WTC11 (cell line): ENCODE data around the gene LDB3. TPM values are rescaled to one million over a fixed set of nuclear protein-coding genes. Genes with fewer than 3 reads are reported as not detected.

Experiments used
- ATAC-seq: fragments of 200-7000 bp; cut with Tn5 transposase; 2 replicates; pipeline ENCODE4 v1.10.0; 2021; ENCODE audit warnings: mild to moderate bottlenecking, moderate library complexity
- CTCF ChIA-PET: fragments of 300-600 bp; sonication (Branson Sonifier 250); formaldehyde crosslinking; loops from one replicate; lab custom pipeline; 2021; ENCODE audit warnings: antibody characterized with exemption; lab: Charles Lee
- POLR2A ChIA-PET: fragments of 350-600 bp; sonication (Branson Sonifier 250); formaldehyde crosslinking; loops from one replicate; lab custom pipeline; 2021; ENCODE audit warnings: antibody characterized with exemption; lab: Charles Lee
- DNase-seq: peaks from one replicate; pipeline ENCODE4 v3.0.0; 2021; ENCODE audit warnings: low spot score
- H3K27ac Mint-ChIP-seq: 2 replicates; pipeline ENCODE4 v1.8.0; 2021; ENCODE audit warnings: mixed read lengths
- H3K27me3 Mint-ChIP-seq: 2 replicates; pipeline ENCODE4 v1.8.0; 2021; ENCODE audit warnings: low read depth, mild to moderate bottlenecking, moderate library complexity, mixed read lengths
- H3K36me3 Mint-ChIP-seq: 2 replicates; pipeline ENCODE4 v1.8.0; 2021; ENCODE audit warnings: mixed read lengths
- H3K4me1 Mint-ChIP-seq: 2 replicates; pipeline ENCODE4 v1.8.0; 2022; ENCODE audit warnings: mixed read lengths
- H3K4me3 Mint-ChIP-seq: 2 replicates; pipeline ENCODE4 v1.8.0; 2021; ENCODE audit warnings: mild to moderate bottlenecking, moderate library complexity, mixed read lengths
- H3K9me3 Mint-ChIP-seq: 2 replicates; pipeline ENCODE4 v1.8.0; 2021; ENCODE audit warnings: mixed read lengths
- ARID4B ChIP-seq: sonication (generic); formaldehyde crosslinking; IDR thresholded peaks from 2 replicates; pipeline ENCODE4 v1.8.0; 2023; ENCODE audit warnings: missing genetic modification reagents, mild to moderate bottlenecking, borderline replicate concordance
- E2F4 ChIP-seq: sonication (generic); formaldehyde crosslinking; IDR thresholded peaks from 2 replicates; pipeline ENCODE4 v1.8.1; 2022; ENCODE audit warnings: low read depth, mild to moderate bottlenecking, moderate library complexity, missing genetic modification reagents, borderline replicate concordance
- E2F5 ChIP-seq: sonication (generic); formaldehyde crosslinking; IDR thresholded peaks from 2 replicates; pipeline ENCODE4 v1.8.1; 2022; ENCODE audit warnings: mild to moderate bottlenecking, moderate library complexity, missing genetic modification reagents
- FOXJ3 ChIP-seq: sonication (generic); formaldehyde crosslinking; IDR thresholded peaks from 2 replicates; pipeline ENCODE4 v1.9.0; 2021; ENCODE audit warnings: missing genetic modification reagents, mild to moderate bottlenecking, borderline replicate concordance
- GTF2I ChIP-seq: fragments of 250-450 bp; sonication (Bioruptor Pico); conservative IDR thresholded peaks from 2 replicates; pipeline ENCODE4 v1.4.0; 2021; ENCODE audit warnings: mild to moderate bottlenecking
- IRF1 ChIP-seq: sonication (generic); formaldehyde crosslinking; IDR thresholded peaks from 2 replicates; pipeline ENCODE4 v1.8.0; 2023; ENCODE audit warnings: missing genetic modification reagents
- PREB ChIP-seq: sonication (generic); formaldehyde crosslinking; IDR thresholded peaks from 2 replicates; pipeline ENCODE4 v1.8.1; 2022; ENCODE audit warnings: mild to moderate bottlenecking, missing genetic modification reagents, moderate library complexity, borderline replicate concordance
- SMAD3 ChIP-seq: sonication (generic); formaldehyde crosslinking; IDR thresholded peaks from 2 replicates; pipeline ENCODE4 v1.8.0; 2022; ENCODE audit warnings: missing genetic modification reagents, mild to moderate bottlenecking, borderline replicate concordance
- SP1 ChIP-seq: sonication (generic); formaldehyde crosslinking; conservative IDR thresholded peaks from 2 replicates; pipeline ENCODE4 v1.8.1; 2022; ENCODE audit warnings: missing genetic modification reagents
- TP53 ChIP-seq: sonication (generic); formaldehyde crosslinking; IDR thresholded peaks from 2 replicates; pipeline ENCODE4 v1.8.1; 2023; ENCODE audit warnings: mild to moderate bottlenecking, missing genetic modification reagents
- ZBTB43 ChIP-seq: sonication (generic); formaldehyde crosslinking; IDR thresholded peaks from 2 replicates; pipeline ENCODE4 v1.8.1; 2023; ENCODE audit warnings: mild to moderate bottlenecking, missing genetic modification reagents
- ZMAT4 ChIP-seq: fragments of 250-450 bp; sonication (Bioruptor Pico); IDR thresholded peaks from 2 replicates; pipeline ENCODE4 v1.9.0; 2021; ENCODE audit warnings: mild to moderate bottlenecking
- ZNF121 ChIP-seq: sonication (generic); formaldehyde crosslinking; IDR thresholded peaks from 2 replicates; pipeline ENCODE4 v1.8.0; 2023; ENCODE audit warnings: missing genetic modification reagents
- ZNF138 ChIP-seq: sonication (generic); formaldehyde crosslinking; conservative IDR thresholded peaks from 2 replicates; pipeline ENCODE4 v1.8.1; 2022; ENCODE audit warnings: mild to moderate bottlenecking, moderate library complexity, missing genetic modification reagents
- ZNF416 ChIP-seq: fragments of 250-450 bp; sonication (Bioruptor Pico); IDR thresholded peaks from 2 replicates; pipeline ENCODE4 v1.9.0; 2021; ENCODE audit warnings: mild to moderate bottlenecking, inconsistent platforms
- ZNF425 ChIP-seq: fragments of 250-450 bp; sonication (Bioruptor Pico); conservative IDR thresholded peaks from 2 replicates; pipeline ENCODE4 v1.9.0; 2021; ENCODE audit warnings: mild to moderate bottlenecking
- ZNF512 ChIP-seq: sonication (generic); formaldehyde crosslinking; IDR thresholded peaks from 2 replicates; pipeline ENCODE4 v1.8.1; 2022; ENCODE audit warnings: missing genetic modification reagents, borderline replicate concordance
- total RNA-seq: library from RNA; stranded (reverse); gene quantifications from 3 replicates; pipeline ENCODE4 v1.2.3, GENCODE V29; 2021

LDB3 gene
- total RNA-seq, 1 experiment from 2014 or later: 0.42 TPM

GRCh38 chr10:86715836-86716235 lies 47.5 kb downstream of the LDB3 start:
- Mint-ChIP-seq H3K4me3 (no peak overlapping the region), H3K4me1 (peaks cover 34% of the 10 kb centered on the region), H3K9me3 (no peaks in the 10 kb centered on the region), H3K27ac (no peak overlapping the region; the same call in 1 of the 2 replicates), H3K36me3 (no peaks in the 10 kb centered on the region), H3K27me3 (peaks cover 3% of the 10 kb centered on the region; the same call in 1 of the 2 replicates)
- ChIA-PET CTCF (interaction anchor here (0.7 to 1.3 kb wide), 2 partner anchors 18 to 20 kb away, joined by 4 to 5 read pairs; no protein-coding TSS in a partner anchor), POLR2A (interaction anchor here (0.6 to 1.0 kb wide), 3 partner anchors 37 to 285 kb away, joined by 3 to 4 read pairs (median 3); no protein-coding TSS in a partner anchor)
- DNase-seq (no peak), ATAC-seq (no peak)
- TF ChIP-seq ZNF138 (CRISPR knock-in tag): no peak
- no peak for TF ChIP-seq SP1
- TF ChIP-seq FOXJ3 (CRISPR knock-in tag): no peak
- no peak for TF ChIP-seq E2F5 (CRISPR knock-in tag)
- no peak for TF ChIP-seq ZNF425 (CRISPR knock-in tag)

GRCh38 chr10:86716466-86716865 lies 48.2 kb downstream of the LDB3 start:
- POLR2A ChIA-PET: interaction anchor here (0.6 to 1.0 kb wide), 2 partner anchors 36 to 285 kb away, joined by 3 to 4 read pairs; no protein-coding TSS in a partner anchor

More at GRCh38 chr10:86716466-86716865, 48.2 kb downstream of the LDB3 start:
- H3K4me1 Mint-ChIP-seq: peaks cover 37% of the 10 kb centered on the region
- H3K4me3 Mint-ChIP-seq: no peak overlapping the region
- no peak overlapping the region for H3K27ac Mint-ChIP-seq
- no peak for TF ChIP-seq ZNF512
- no peak for TF ChIP-seq ZNF121
- no peak for TF ChIP-seq PREB (CRISPR knock-in tag)
- no peak for TF ChIP-seq GTF2I (CRISPR knock-in tag)
- TF ChIP-seq ZNF416 (CRISPR knock-in tag): no peak
- no peak for TF ChIP-seq E2F4
- no peak for TF ChIP-seq SMAD3 (CRISPR knock-in tag)
- no peak for TF ChIP-seq ZBTB43
- TF ChIP-seq ARID4B (CRISPR knock-in tag): no peak
- no peak for TF ChIP-seq IRF1
- no peak for TF ChIP-seq TP53 (CRISPR knock-in tag)
- no peak for TF ChIP-seq ZMAT4 (CRISPR knock-in tag)
- TF ChIP-seq, all 79 proteins: peak for 0
- Mint-ChIP-seq H3K36me3 (no peaks in the 10 kb centered on the region), H3K9me3 (no peaks in the 10 kb centered on the region), H3K27me3 (peaks cover 3% of the 10 kb centered on the region; the same call in 1 of the 2 replicates)
- CTCF ChIA-PET: interaction anchor here (1.3 kb wide), 1 partner anchor 17 kb away, joined by 5 read pairs; no protein-coding TSS in a partner anchor
- ATAC-seq (no peak), DNase-seq (no peak)
